Esophagus squamous epithelium (tissue), 5 donors: ENCODE measurements around the gene HES4. TPM values are rescaled to one million over a fixed set of nuclear protein-coding genes. Genes with fewer than 3 reads are reported as not detected.
A peak's percentile ranks its signal among the peaks of the same experiment; 100 is the strongest.
"Not testable (repeated sequence)": the region's sequence is repeated elsewhere in the genome, so short reads cannot be mapped to it uniquely, and the experiment has no call there.

Experiments used
- DNase-seq: peaks from one replicate; lab custom pipeline; 2025; lab: John Stamatoyannopoulos, UW
- H3K27ac ChIP-seq, 4 donors: fragments of 200-600 bp; sonication (generic); one replicate each; pipeline ENCODE4 v1.5.1; 2016 to 2019; ENCODE audit warnings: mild to moderate bottlenecking in 1 of 4
- H3K27me3 ChIP-seq, 4 donors: fragments of 200-600 bp; sonication (generic); 1 replicate in 3 of 4; 2 replicates in 1 of 4; pipeline versions ENCODE4 v1.5.1 to v1.6.0; 2017 to 2021; ENCODE audit warnings: antibody characterized with exemption in 1 of 4
- H3K36me3 ChIP-seq, 3 donors: fragments of 200-600 bp; sonication (generic); one replicate each; pipeline ENCODE4 v1.5.1; 2016 to 2019
- H3K4me1 ChIP-seq, 3 donors: fragments of 200-600 bp; sonication (generic); one replicate each; pipeline ENCODE4 v1.5.1; 2017 to 2019
- H3K4me3 ChIP-seq, 4 donors: fragments of 200-600 bp; sonication (generic); 1 replicate in 3 of 4; 2 replicates in 1 of 4; pipeline ENCODE4 v1.5.1; 2016 to 2019; ENCODE audit warnings: mild to moderate bottlenecking in 2 of 4, moderate library complexity in 1 of 4
- H3K9me3 ChIP-seq, 3 donors: fragments of 200-600 bp; sonication (generic); one replicate each; pipeline ENCODE4 v1.5.1; 2016 to 2019
- POLR2A ChIP-seq, 4 donors: fragments of 450-650 bp; IDR thresholded peaks; one replicate each; pipeline ENCODE4 v1.6.1; 2017; ENCODE audit warnings: antibody characterized with exemption in 4 of 4, mild to moderate bottlenecking in 4 of 4, moderate library complexity in 3 of 4
- WGBS, 2 donors: methylation state at CpG; one replicate each; pipeline ENCODE4 v1.1.5; 2018; 5-methylcytosine and 5-hydroxymethylcytosine counted together
- intact Hi-C: fragments of 100-400 bp; cut with DNase I; formaldehyde crosslinking; loops from one replicate; pipeline ENCODE4 v1.15.0; 2022
- total RNA-seq, 4 donors: library from RNA; depleted of rRNA; stranded (reverse); fragments of >200 nt; gene quantifications; one replicate each; pipeline ENCODE4 v1.1.0, GENCODE V29; 2016
- TF ChIP-seq, protein P1 (sequence below), 6 experiments: fragments of 450-650 bp in 4 of 6; fragments of 200-600 bp in 2 of 6; sonication (generic) in 2 of 6; IDR thresholded peaks; one replicate each; pipeline ENCODE4 v1.5.1; 2016 to 2019; ENCODE audit warnings: antibody characterized with exemption in 6 of 6, mild to moderate bottlenecking in 4 of 6, moderate library complexity in 4 of 6
- donor health status: DM: yes; HTN: yes; CAD: no.

HES4 gene
- total RNA-seq, 4 donors from 2014 or later = 15.1 to 16.2 (median 15.3) TPM

DNA sequence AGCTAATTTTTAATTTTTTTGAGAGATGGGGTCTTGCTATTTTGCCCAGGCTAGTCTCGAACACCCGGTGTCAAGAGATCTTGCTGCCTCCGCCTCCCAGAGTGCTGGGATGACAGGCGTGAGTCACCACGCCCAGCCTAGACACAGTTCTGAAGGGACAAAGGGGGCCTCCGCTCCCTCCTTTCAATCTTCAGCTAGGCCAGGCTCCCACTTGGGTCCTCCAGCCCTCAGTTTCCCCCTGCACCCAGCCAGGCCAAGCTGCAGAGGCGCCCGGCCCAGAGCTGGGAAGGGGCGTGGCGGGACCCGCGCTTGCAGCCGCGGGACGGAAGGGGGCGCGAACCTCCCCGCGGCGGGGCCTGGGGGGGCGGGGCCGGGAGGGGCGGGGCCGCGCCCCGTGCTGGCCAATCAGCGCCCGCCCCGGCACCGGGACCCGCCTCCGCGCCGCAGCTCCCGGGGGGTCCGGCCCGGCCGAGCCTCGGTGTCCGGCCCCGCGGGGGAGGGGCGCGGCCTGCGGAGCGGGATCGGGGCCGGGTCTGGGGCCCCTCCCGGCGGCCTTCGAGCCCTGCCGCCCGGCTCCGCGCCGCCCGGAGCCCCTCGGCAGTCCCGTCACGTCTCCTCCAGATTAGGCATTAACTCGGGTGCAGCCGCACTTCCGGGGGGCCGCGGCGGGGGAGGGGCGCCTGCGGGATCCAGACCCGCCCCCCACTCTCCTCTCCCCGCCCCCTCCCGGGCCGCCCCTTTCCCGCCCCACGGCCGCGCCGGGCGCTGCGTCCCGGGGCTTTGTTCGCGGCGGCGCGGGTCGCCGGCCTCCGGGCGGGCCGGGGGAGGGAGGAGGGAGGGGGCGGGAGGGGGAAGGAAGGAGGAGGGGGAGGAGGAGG lies 19.5 kb upstream of the HES4 start:
- TF ChIP-seq, protein P1, sequence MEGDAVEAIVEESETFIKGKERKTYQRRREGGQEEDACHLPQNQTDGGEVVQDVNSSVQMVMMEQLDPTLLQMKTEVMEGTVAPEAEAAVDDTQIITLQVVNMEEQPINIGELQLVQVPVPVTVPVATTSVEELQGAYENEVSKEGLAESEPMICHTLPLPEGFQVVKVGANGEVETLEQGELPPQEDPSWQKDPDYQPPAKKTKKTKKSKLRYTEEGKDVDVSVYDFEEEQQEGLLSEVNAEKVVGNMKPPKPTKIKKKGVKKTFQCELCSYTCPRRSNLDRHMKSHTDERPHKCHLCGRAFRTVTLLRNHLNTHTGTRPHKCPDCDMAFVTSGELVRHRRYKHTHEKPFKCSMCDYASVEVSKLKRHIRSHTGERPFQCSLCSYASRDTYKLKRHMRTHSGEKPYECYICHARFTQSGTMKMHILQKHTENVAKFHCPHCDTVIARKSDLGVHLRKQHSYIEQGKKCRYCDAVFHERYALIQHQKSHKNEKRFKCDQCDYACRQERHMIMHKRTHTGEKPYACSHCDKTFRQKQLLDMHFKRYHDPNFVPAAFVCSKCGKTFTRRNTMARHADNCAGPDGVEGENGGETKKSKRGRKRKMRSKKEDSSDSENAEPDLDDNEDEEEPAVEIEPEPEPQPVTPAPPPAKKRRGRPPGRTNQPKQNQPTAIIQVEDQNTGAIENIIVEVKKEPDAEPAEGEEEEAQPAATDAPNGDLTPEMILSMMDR (IDR thresholded peaks at IDR 0.05) = peak in 5 of 6 experiments; percentile 19 to 53 (median 30)
- TF ChIP-seq POLR2A (IDR thresholded peaks at IDR 0.05) = peak in 1 of 4 donors; percentile 18
- H3K27ac ChIP-seq = peak overlapping the region; percentile 87 to 97 (median 96)
- intact Hi-C loops = no loop called here
- DNase-seq = no peak
- peaks cover 28 to 58% (median 31%) of the 10 kb centered on the region in 3 donors for H3K4me1 ChIP-seq
- peaks cover 0 to 11% (median 0%) of the 10 kb centered on the region in 4 donors for H3K27me3 ChIP-seq
- 20% methylated on average over 2 of the region's 91 CpGs; no CpG with 5 or more reads in 1 of the 2 donors for WGBS, 2 donors
- H3K4me3 ChIP-seq = peak overlapping the region; percentile 65 to 90 (median 82)
- no peaks in the 10 kb centered on the region for H3K9me3 ChIP-seq
- no peaks in the 10 kb centered on the region for H3K36me3 ChIP-seq

DNA sequence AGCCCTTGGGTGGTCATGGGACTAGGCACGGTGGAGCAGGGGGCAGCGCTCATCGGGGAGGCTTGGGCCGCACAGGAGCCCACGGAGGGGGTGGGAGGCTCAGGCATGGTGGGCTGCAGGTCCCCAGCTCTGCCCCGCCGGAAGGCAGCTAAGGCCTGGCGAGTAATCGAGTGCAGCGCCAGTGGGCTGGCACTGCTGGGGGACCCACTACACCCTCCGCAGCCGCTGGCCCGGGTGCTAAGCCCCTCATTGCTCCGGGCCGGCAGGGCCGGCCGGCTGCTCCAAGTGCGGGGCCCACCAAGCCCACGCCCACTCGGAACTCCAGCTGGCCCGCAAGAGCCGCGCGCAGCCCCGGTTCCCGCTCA lies 18.4 kb upstream of the HES4 start:
- H3K27ac ChIP-seq, intact Hi-C loops, H3K4me3 ChIP-seq, DNase-seq, H3K9me3 ChIP-seq, H3K36me3 ChIP-seq: not testable (repeated sequence)
- Histone ChIP-seq H3K27me3 (peaks cover 0 to 11% (median 0%) of the 10 kb centered on the region in 4 donors), H3K4me1 (peaks cover 29 to 58% (median 32%) of the 10 kb centered on the region in 3 donors)
- WGBS, 2 donors = 80 to 87% methylated on average over 1 to 6 of the region's 26 CpGs

DNA sequence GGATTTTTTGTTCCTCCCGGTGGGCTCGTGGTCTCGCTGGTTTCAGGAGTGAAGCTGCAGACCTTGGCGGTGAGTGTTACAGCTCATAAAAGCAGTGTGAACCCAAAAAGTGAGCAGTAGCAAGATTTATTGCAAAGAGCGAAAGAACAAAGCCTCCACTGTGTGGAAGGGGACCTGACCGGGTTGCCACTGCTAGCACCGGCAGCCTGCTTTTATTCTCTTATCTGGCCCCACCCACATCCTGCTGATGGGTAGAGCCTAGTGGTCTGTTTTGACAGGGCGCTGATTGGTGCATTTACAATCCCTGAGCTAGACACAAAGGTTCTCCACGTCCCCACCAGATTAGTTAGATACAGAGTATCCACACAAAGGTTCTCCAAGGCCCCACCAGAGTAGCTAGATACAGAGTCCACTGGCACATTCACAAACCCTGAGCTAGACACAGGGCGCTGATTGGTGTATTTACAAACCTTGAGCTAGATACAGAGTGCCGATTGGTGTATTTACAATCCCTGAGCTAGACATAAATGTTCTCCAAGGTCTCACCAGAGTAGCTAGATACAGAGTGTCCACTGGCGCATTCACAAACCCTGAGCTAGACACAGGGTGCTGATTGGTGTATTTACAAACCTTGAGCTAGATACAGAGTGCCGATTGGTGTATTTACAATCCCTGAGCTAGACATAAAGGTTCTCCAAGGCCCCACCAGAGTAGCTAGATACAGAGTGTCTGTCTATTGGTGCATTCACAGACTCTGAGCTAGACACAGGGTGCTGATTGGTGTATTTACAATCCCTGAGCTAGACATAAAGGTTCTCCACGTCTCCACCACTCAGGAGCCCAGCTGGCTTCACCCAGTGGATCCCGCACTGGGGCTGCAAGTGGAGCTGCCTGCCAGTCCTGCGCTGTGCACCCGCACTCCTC lies 17.8 kb upstream of the HES4 start:
- Histone ChIP-seq H3K4me1 (peaks cover 29 to 56% (median 35%) of the 10 kb centered on the region in 3 donors), H3K27me3 (peaks cover 0 to 11% (median 0%) of the 10 kb centered on the region in 4 donors)
- H3K4me3 ChIP-seq, H3K9me3 ChIP-seq, H3K36me3 ChIP-seq, H3K27ac ChIP-seq, intact Hi-C loops, DNase-seq: not testable (repeated sequence)
- 66 to 70% methylated on average over 6 of the region's 17 CpGs for WGBS, 2 donors

DNA sequence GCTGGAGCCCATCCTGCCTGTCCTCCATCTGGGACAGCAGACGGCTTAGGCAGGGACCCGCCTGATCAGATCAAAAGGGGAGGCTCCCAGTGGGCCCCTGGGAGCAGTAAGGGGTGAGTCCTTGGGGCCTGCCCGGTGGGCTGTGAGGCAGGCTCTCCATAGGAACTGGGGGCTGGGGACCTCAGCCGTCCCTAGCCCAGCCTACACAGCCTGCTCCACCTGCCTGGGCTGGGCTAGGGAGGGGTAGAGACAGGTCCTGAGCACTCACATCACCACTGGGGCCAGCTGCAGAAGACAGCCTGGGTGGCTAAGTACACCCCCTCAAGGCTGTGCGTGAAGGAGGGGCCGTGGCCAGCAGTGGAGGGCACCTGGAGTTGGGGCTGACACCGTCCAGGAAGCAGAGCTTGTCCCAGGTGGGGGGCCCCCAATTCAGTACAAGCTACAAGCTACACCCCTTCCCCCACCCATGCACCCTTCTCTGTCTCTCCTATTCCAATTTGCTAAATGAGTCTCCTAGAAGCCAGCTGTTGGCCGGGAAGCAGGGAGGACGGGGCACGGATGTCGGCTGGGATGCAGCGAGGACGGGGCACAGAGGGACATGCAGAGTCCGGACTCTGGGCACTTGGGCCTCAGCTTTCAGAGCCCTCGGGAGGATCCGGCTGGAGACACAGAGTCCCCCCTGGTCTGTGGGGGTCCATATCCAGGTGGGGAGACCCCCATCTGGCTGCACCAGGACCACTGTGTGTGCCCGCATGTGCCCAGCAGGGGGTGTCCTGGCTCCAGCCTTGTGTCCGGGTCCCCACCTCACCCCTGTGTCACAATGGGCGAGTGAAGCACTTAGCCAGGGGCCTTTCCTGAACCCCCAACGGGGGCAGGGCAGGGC lies 15.1 kb upstream of the HES4 start:
- H3K36me3 ChIP-seq = no peaks in the 10 kb centered on the region
- H3K9me3 ChIP-seq = no peaks in the 10 kb centered on the region
- DNase-seq = no peak
- 0 to 100% methylated on average over 1 to 6 of the region's 20 CpGs for WGBS, 2 donors
- peaks cover 12 to 31% (median 21%) of the 10 kb centered on the region in 3 donors for H3K4me1 ChIP-seq
- peak overlapping the region in 2 of 4 donors; percentile 70 to 92 for H3K27ac ChIP-seq
- H3K27me3 ChIP-seq = no peaks in the 10 kb centered on the region
- TF ChIP-seq, protein P1 (IDR thresholded peaks at IDR 0.05) = peak in 3 of 6 experiments; percentile 4 to 40 (median 23)
- TF ChIP-seq POLR2A (IDR thresholded peaks at IDR 0.05) = no peak
- H3K4me3 ChIP-seq = peak overlapping the region in 1 of 4 donors; percentile 86
- intact Hi-C loops = no loop called here

DNA sequence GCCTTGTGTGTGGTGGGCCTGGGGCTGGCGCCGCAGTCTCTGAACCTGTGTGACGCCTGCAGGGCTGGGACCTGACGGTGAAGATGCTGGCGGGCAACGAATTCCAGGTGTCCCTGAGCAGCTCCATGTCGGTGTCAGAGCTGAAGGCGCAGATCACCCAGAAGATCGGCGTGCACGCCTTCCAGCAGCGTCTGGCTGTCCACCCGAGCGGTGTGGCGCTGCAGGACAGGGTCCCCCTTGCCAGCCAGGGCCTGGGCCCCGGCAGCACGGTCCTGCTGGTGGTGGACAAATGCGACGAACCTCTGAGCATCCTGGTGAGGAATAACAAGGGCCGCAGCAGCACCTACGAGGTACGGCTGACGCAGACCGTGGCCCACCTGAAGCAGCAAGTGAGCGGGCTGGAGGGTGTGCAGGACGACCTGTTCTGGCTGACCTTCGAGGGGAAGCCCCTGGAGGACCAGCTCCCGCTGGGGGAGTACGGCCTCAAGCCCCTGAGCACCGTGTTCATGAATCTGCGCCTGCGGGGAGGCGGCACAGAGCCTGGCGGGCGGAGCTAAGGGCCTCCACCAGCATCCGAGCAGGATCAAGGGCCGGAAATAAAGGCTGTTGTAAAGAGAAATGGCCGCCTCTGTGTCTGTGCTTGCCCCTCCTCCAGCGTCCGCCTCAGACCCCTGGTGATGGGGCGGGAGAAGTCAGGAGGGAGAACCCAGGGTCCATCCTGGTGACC lies 14.2 kb upstream of the HES4 start:
- TF ChIP-seq, protein P1 (IDR thresholded peaks at IDR 0.05) = no peak
- no peak for TF ChIP-seq POLR2A (IDR thresholded peaks at IDR 0.05)
- Histone ChIP-seq H3K4me1 (peaks cover 10 to 30% (median 21%) of the 10 kb centered on the region in 3 donors), H3K9me3 (no peaks in the 10 kb centered on the region), H3K36me3 (no peaks in the 10 kb centered on the region), H3K27me3 (no peaks in the 10 kb centered on the region), H3K27ac (peak overlapping the region; percentile 70 to 97 (median 92)), H3K4me3 (peak overlapping the region; percentile 43 to 86 (median 64))
- no peak for DNase-seq
- intact Hi-C loops = no loop called here
- WGBS, 2 donors = 56 to 84% methylated on average over 5 to 14 of the region's 41 CpGs
